Neural cell (in vitro differentiated cells): Measurements from ENCODE around the gene ADGRL3. TPM values are rescaled to one million over a fixed set of nuclear protein-coding genes. Genes with fewer than 3 reads are reported as not detected.

ENCODE experiments used
- H2AFZ ChIP-seq: fragments of 200-600, 300-800 bp; sonication (generic), shearing (Covaris generic); 2 replicates; pipeline ENCODE4 v1.6.0; 2014; ENCODE audit warnings: low read depth, mild to moderate bottlenecking, antibody characterized with exemption, low read length, moderate library complexity
- H3F3A ChIP-seq: fragments of 200-600 bp; shearing (Covaris generic); 2 replicates; pipeline ENCODE4 v1.6.1; 2016; ENCODE audit warnings: mild to moderate bottlenecking, moderate library complexity, mixed read lengths, antibody characterized with exemption, low read length; ENCODE audit not compliant: insufficient read depth, poor library complexity, severe bottlenecking
- H3K27ac ChIP-seq: fragments of 200-600, 300-800 bp; sonication (generic), shearing (Covaris generic); 2 replicates; pipeline ENCODE4 v1.5.1; 2014; ENCODE audit warnings: mild to moderate bottlenecking, low read length, moderate library complexity
- H3K27me3 ChIP-seq: fragments of 300-800, 200-600 bp; sonication (generic), shearing (Covaris generic); 2 replicates; pipeline ENCODE4 v1.6.0; 2014; ENCODE audit warnings: mild to moderate bottlenecking, low read depth, low read length, moderate library complexity; ENCODE audit not compliant: insufficient read depth
- H3K36me3 ChIP-seq: fragments of 300-800, 200-600 bp; sonication (generic), shearing (Covaris generic); 2 replicates; pipeline ENCODE4 v1.5.1; 2014; ENCODE audit warnings: mild to moderate bottlenecking, antibody characterized with exemption, low read length, moderate library complexity; ENCODE audit not compliant: insufficient read depth
- H3K4me2 ChIP-seq: fragments of 300-800, 200-600 bp; sonication (generic), shearing (Covaris generic); 2 replicates; pipeline ENCODE4 v1.6.0; 2014; ENCODE audit warnings: mild to moderate bottlenecking, low read length
- H3K4me3 ChIP-seq: fragments of 300-800, 200-600 bp; sonication (generic), shearing (Covaris generic); 2 replicates; pipeline ENCODE4 v1.5.1; 2014; ENCODE audit warnings: mild to moderate bottlenecking, low read length, moderate library complexity
- H3K79me2 ChIP-seq: fragments of 200-600 bp; shearing (Covaris generic); replicated peaks from 2 replicates; pipeline ENCODE4 v1.6.0; 2014; ENCODE audit warnings: mild to moderate bottlenecking, low read length, moderate library complexity; ENCODE audit not compliant: insufficient read depth
- H3K9ac ChIP-seq: fragments of 300-800, 200-600 bp; sonication (generic), shearing (Covaris generic); 2 replicates; pipeline ENCODE4 v1.6.1; 2016; ENCODE audit warnings: mild to moderate bottlenecking, low read length, mixed read lengths
- H3K9me2 ChIP-seq: fragments of 200-600 bp; shearing (Covaris generic); 2 replicates; pipeline ENCODE4 v1.6.1; 2016; ENCODE audit warnings: mild to moderate bottlenecking, low read length, mixed read lengths; ENCODE audit not compliant: insufficient read depth
- H3K9me3 ChIP-seq: fragments of 200-600, 300-800 bp; sonication (generic), shearing (Covaris generic); 2 replicates; pipeline ENCODE4 v1.6.1; 2016; ENCODE audit warnings: mild to moderate bottlenecking, mixed run types, low read length, moderate library complexity, mixed read lengths
- H4K20me1 ChIP-seq: fragments of 200-600 bp; shearing (Covaris generic); 2 replicates; pipeline ENCODE4 v1.6.1; 2016; ENCODE audit warnings: mild to moderate bottlenecking, mixed run types; ENCODE audit not compliant: insufficient read depth
- EP300 ChIP-seq: fragments of 450-650 bp; conservative IDR thresholded peaks from 2 replicates; pipeline ENCODE4 v1.6.1; 2014; ENCODE audit warnings: antibody characterized with exemption, mild to moderate bottlenecking, moderate library complexity; ENCODE audit not compliant: poor library complexity, severe bottlenecking
- EZH2 ChIP-seq: fragments of 200-600, 300-800 bp; shearing (Covaris generic), sonication (generic); IDR thresholded peaks from 2 replicates; pipeline ENCODE4 v1.6.1; 2014; ENCODE audit warnings: antibody characterized with exemption, low read length, borderline replicate concordance, mild to moderate bottlenecking; ENCODE audit not compliant: insufficient read depth, poor library complexity, severe bottlenecking
- MXI1 ChIP-seq: fragments of 450-650 bp; conservative IDR thresholded peaks from 2 replicates; pipeline ENCODE4 v1.6.1; 2014; ENCODE audit warnings: antibody characterized with exemption, mild to moderate bottlenecking; ENCODE audit not compliant: poor library complexity, severe bottlenecking
- POLR2AphosphoS5 ChIP-seq: IDR thresholded peaks from 2 replicates; pipeline ENCODE4 v1.6.1; 2012
- RAD21 ChIP-seq: fragments of 450-650 bp; conservative IDR thresholded peaks from 2 replicates; pipeline ENCODE4 v1.6.1; 2014; ENCODE audit warnings: antibody characterized with exemption, mild to moderate bottlenecking, moderate library complexity
- SMC3 ChIP-seq: fragments of 450-650 bp; conservative IDR thresholded peaks from 2 replicates; pipeline ENCODE4 v1.6.1; 2014; ENCODE audit warnings: antibody characterized with exemption, mild to moderate bottlenecking, moderate library complexity; ENCODE audit not compliant: poor library complexity
- TAF1 ChIP-seq: IDR thresholded peaks from 2 replicates; pipeline ENCODE4 v1.6.1; 2012; ENCODE audit warnings: low read depth
- polyA plus RNA-seq: library from polyadenylated mRNA; depleted of rRNA; stranded (reverse); fragments of >200 nt; gene quantifications from 2 replicates; pipeline ENCODE4 v1.2.3, GENCODE V29; 2014
- TF ChIP-seq, protein P1 (sequence below): fragments of 450-650 bp; IDR thresholded peaks from 2 replicates; pipeline ENCODE4 v1.5.1; 2014; ENCODE audit warnings: antibody characterized with exemption, mild to moderate bottlenecking, moderate library complexity; ENCODE audit not compliant: poor library complexity, severe bottlenecking

The ADGRL3 gene
- polyA plus RNA-seq, 1 donor from 2014 or later: 99.4 TPM

- Histone ChIP-seq H4K20me1 (no peaks in the 10 kb centered on the region), H3F3A (no peaks in the 10 kb centered on the region), H2AFZ (no peak overlapping the region), H3K4me3 (no peak overlapping the region), H3K36me3 (no peaks in the 10 kb centered on the region), H3K79me2 (no peaks in the 10 kb centered on the region), H3K27ac (no peak overlapping the region), H3K9me3 (no peaks in the 10 kb centered on the region), H3K9ac (no peak overlapping the region), H3K27me3 (no peaks in the 10 kb centered on the region), H3K9me2 (no peaks in the 10 kb centered on the region), H3K4me2 (no peak overlapping the region)
- TF ChIP-seq POLR2AphosphoS5: no peak
- no peak for TF ChIP-seq MXI1
- no peak for TF ChIP-seq EP300
- TF ChIP-seq RAD21: no peak
Observed at GRCh38 chr4:62058571-62058970, 858.4 kb downstream of the ADGRL3 start.

GRCh38 chr4:62070291-62070852 is 870.2 kb downstream of the ADGRL3 start:
- no peaks in the 10 kb centered on the region for H3K79me2 ChIP-seq
- no peaks in the 10 kb centered on the region for H3K9me2 ChIP-seq
- no peaks in the 10 kb centered on the region for H4K20me1 ChIP-seq
- no peaks in the 10 kb centered on the region for H3F3A ChIP-seq
- H2AFZ ChIP-seq: no peak overlapping the region
- no peak overlapping the region for H3K27ac ChIP-seq
- H3K4me3 ChIP-seq: no peak overlapping the region
- no peak overlapping the region for H3K4me2 ChIP-seq
- no peak for TF ChIP-seq EP300
- TF ChIP-seq, protein P1, sequence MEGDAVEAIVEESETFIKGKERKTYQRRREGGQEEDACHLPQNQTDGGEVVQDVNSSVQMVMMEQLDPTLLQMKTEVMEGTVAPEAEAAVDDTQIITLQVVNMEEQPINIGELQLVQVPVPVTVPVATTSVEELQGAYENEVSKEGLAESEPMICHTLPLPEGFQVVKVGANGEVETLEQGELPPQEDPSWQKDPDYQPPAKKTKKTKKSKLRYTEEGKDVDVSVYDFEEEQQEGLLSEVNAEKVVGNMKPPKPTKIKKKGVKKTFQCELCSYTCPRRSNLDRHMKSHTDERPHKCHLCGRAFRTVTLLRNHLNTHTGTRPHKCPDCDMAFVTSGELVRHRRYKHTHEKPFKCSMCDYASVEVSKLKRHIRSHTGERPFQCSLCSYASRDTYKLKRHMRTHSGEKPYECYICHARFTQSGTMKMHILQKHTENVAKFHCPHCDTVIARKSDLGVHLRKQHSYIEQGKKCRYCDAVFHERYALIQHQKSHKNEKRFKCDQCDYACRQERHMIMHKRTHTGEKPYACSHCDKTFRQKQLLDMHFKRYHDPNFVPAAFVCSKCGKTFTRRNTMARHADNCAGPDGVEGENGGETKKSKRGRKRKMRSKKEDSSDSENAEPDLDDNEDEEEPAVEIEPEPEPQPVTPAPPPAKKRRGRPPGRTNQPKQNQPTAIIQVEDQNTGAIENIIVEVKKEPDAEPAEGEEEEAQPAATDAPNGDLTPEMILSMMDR: no peak
- TF ChIP-seq SMC3: no peak
- TF ChIP-seq MXI1: no peak
- no peak for TF ChIP-seq RAD21
- no peaks in the 10 kb centered on the region for H3K27me3 ChIP-seq
- no peaks in the 10 kb centered on the region for H3K9me3 ChIP-seq
- no peak overlapping the region for H3K9ac ChIP-seq
- peaks cover 10% of the 10 kb centered on the region for H3K36me3 ChIP-seq

DNA sequence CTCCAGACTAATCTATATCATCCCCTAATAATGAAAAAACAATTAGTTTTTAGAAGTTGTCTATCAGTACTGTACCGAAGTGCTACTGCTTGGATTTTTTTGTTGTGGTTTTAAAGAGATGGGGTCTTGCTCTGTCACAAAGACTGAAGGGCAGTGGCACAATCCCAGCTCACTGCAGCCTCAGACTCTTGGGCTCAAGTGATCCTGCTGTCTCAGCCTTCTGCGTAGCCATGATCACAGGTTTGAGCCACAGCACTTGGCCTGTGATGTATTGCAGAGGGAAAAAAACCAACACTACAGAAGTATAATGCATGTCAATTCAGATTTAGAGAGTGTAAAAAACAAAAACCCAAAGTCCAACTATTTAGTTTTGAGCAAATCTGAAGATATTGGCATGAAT is 875.0 kb downstream of the ADGRL3 start:
- Histone ChIP-seq H3F3A (no peaks in the 10 kb centered on the region), H3K79me2 (no peaks in the 10 kb centered on the region), H2AFZ (no peak overlapping the region), H3K4me2 (no peak overlapping the region), H3K36me3 (peaks cover 10% of the 10 kb centered on the region), H3K27ac (no peak overlapping the region), H4K20me1 (no peaks in the 10 kb centered on the region), H3K9me3 (no peaks in the 10 kb centered on the region), H3K4me3 (no peak overlapping the region), H3K9ac (no peak overlapping the region), H3K27me3 (no peaks in the 10 kb centered on the region), H3K9me2 (no peaks in the 10 kb centered on the region)
- TF ChIP-seq MXI1 (no peak), POLR2AphosphoS5 (no peak), SMC3 (no peak), EZH2 (no peak), TAF1 (no peak), RAD21 (no peak)
- TF ChIP-seq, protein P1: no peak
